ENCODE results near the gene UBE2Q1.

- TF ChIP-seq CTCF (conservative IDR thresholded peaks at IDR 0.05; ENCODE audit: low read depth in 2 of 2) (no peak), POLR2AphosphoS5 (IDR thresholded peaks at IDR 0.05; ENCODE audit: low read depth) (no peak)
- TF ChIP-seq, protein P1, sequence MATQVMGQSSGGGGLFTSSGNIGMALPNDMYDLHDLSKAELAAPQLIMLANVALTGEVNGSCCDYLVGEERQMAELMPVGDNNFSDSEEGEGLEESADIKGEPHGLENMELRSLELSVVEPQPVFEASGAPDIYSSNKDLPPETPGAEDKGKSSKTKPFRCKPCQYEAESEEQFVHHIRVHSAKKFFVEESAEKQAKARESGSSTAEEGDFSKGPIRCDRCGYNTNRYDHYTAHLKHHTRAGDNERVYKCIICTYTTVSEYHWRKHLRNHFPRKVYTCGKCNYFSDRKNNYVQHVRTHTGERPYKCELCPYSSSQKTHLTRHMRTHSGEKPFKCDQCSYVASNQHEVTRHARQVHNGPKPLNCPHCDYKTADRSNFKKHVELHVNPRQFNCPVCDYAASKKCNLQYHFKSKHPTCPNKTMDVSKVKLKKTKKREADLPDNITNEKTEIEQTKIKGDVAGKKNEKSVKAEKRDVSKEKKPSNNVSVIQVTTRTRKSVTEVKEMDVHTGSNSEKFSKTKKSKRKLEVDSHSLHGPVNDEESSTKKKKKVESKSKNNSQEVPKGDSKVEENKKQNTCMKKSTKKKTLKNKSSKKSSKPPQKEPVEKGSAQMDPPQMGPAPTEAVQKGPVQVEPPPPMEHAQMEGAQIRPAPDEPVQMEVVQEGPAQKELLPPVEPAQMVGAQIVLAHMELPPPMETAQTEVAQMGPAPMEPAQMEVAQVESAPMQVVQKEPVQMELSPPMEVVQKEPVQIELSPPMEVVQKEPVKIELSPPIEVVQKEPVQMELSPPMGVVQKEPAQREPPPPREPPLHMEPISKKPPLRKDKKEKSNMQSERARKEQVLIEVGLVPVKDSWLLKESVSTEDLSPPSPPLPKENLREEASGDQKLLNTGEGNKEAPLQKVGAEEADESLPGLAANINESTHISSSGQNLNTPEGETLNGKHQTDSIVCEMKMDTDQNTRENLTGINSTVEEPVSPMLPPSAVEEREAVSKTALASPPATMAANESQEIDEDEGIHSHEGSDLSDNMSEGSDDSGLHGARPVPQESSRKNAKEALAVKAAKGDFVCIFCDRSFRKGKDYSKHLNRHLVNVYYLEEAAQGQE (IDR thresholded peaks at IDR 0.05; ENCODE audit: unreplicated experiment): no peak
Measured at GRCh38 chr1:154589780-154590179, 31.3 kb upstream of the UBE2Q1 start.

Data from GM23338 (cell line).